ENCODE measurements around the gene NLRC5. TPM values are rescaled to one million over a fixed set of nuclear protein-coding genes. Genes with fewer than 3 reads are reported as not detected.
A peak's percentile ranks its signal among the peaks of the same experiment; 100 is the strongest.
"Not testable (repeated sequence)": the region's sequence is repeated elsewhere in the genome, so short reads cannot be mapped to it uniquely, and the experiment has no call there.

NLRC5 gene
- total RNA-seq, 1 experiment from 2014 or later, result 3.5 TPM

- DNase-seq (ENCODE audit: low read depth, low spot score), result no peak
- in situ Hi-C loops (cut with HindIII; ENCODE audit: low pct_unique_long_range_greater_than_20kb, low sequenced_read_pairs), result no loop called here
These were observed 105.6 kb downstream of the NLRC5 start for GRCh38 chr16:57094911-57095310.

- no peak for DNase-seq (ENCODE audit: low read depth, low spot score)
- in situ Hi-C loops (cut with HindIII; ENCODE audit: low pct_unique_long_range_greater_than_20kb, low sequenced_read_pairs), result no loop called here
These were observed 106.8 kb downstream of the NLRC5 start for GRCh38 chr16:57096192-57096591.

- no peak for DNase-seq (ENCODE audit: low read depth, low spot score)
- in situ Hi-C loops (cut with HindIII; ENCODE audit: low pct_unique_long_range_greater_than_20kb, low sequenced_read_pairs), result no loop called here
These were observed 107.4 kb downstream of the NLRC5 start for GRCh38 chr16:57096793-57097192.

- in situ Hi-C loops (cut with HindIII; ENCODE audit: low pct_unique_long_range_greater_than_20kb, low sequenced_read_pairs), result no loop called here
- DNase-seq (ENCODE audit: low read depth, low spot score), result no peak
These were observed 109.0 kb downstream of the NLRC5 start for GRCh38 chr16:57098188-57098841.

- DNase-seq (ENCODE audit: low read depth, low spot score); in situ Hi-C loops (cut with HindIII; ENCODE audit: low pct_unique_long_range_greater_than_20kb, low sequenced_read_pairs): not testable (repeated sequence)
These were observed 110.6 kb downstream of the NLRC5 start for GRCh38 chr16:57099965-57100364.

GRCh38 chr16:57100445-57100844 lies 111.1 kb downstream of the NLRC5 start:
- in situ Hi-C loops (cut with HindIII; ENCODE audit: low pct_unique_long_range_greater_than_20kb, low sequenced_read_pairs), result no loop called here

GRCh38 chr16:57102888-57103851 lies 113.8 kb downstream of the NLRC5 start:
- no peak for DNase-seq (ENCODE audit: low read depth, low spot score)
- in situ Hi-C loops (cut with HindIII; ENCODE audit: low pct_unique_long_range_greater_than_20kb, low sequenced_read_pairs), result no loop called here

More at GRCh38 chr16:57100445-57100844, 111.1 kb downstream of the NLRC5 start:
- DNase-seq (ENCODE audit: low read depth, low spot score), result no peak

- in situ Hi-C loops (cut with HindIII; ENCODE audit: low pct_unique_long_range_greater_than_20kb, low sequenced_read_pairs), result no loop called here
- no peak for DNase-seq (ENCODE audit: low read depth, low spot score)
These were observed 115.3 kb downstream of the NLRC5 start for GRCh38 chr16:57104706-57105105.

- DNase-seq (ENCODE audit: low read depth, low spot score), result no peak
- in situ Hi-C loops (cut with HindIII; ENCODE audit: low pct_unique_long_range_greater_than_20kb, low sequenced_read_pairs), result no loop called here
These were observed 115.8 kb downstream of the NLRC5 start for GRCh38 chr16:57105184-57105583.

- in situ Hi-C loops (cut with HindIII; ENCODE audit: low pct_unique_long_range_greater_than_20kb, low sequenced_read_pairs), result no loop called here
- DNase-seq (ENCODE audit: low read depth, low spot score), result no peak
These were observed 117.4 kb downstream of the NLRC5 start for GRCh38 chr16:57106767-57107166.

GRCh38 chr16:57107321-57107922 lies 118.1 kb downstream of the NLRC5 start:
- DNase-seq (ENCODE audit: low read depth, low spot score), result no peak
- in situ Hi-C loops (cut with HindIII; ENCODE audit: low pct_unique_long_range_greater_than_20kb, low sequenced_read_pairs), result no loop called here

GRCh38 chr16:57108432-57108831 lies 119.1 kb downstream of the NLRC5 start:
- in situ Hi-C loops (cut with HindIII; ENCODE audit: low pct_unique_long_range_greater_than_20kb, low sequenced_read_pairs), result no loop called here
- no peak for DNase-seq (ENCODE audit: low read depth, low spot score)

- in situ Hi-C loops (cut with HindIII; ENCODE audit: low pct_unique_long_range_greater_than_20kb, low sequenced_read_pairs); DNase-seq (ENCODE audit: low read depth, low spot score): not testable (repeated sequence)
These were observed 120.1 kb downstream of the NLRC5 start for GRCh38 chr16:57109259-57110105.

- in situ Hi-C loops (cut with HindIII; ENCODE audit: low pct_unique_long_range_greater_than_20kb, low sequenced_read_pairs), result no loop called here
- DNase-seq (ENCODE audit: low read depth, low spot score), result no peak
These were observed 121.6 kb downstream of the NLRC5 start for GRCh38 chr16:57110937-57111336.

GRCh38 chr16:57111420-57111819 lies 122.1 kb downstream of the NLRC5 start:
- DNase-seq (ENCODE audit: low read depth, low spot score), result no peak

GRCh38 chr16:57112403-57113041 lies 123.2 kb downstream of the NLRC5 start:
- DNase-seq (ENCODE audit: low read depth, low spot score), result no peak
- in situ Hi-C loops (cut with HindIII; ENCODE audit: low pct_unique_long_range_greater_than_20kb, low sequenced_read_pairs), result no loop called here

More at GRCh38 chr16:57111420-57111819, 122.1 kb downstream of the NLRC5 start:
- in situ Hi-C loops (cut with HindIII; ENCODE audit: low pct_unique_long_range_greater_than_20kb, low sequenced_read_pairs), result no loop called here

GRCh38 chr16:57113042-57113453 lies 123.7 kb downstream of the NLRC5 start:
- in situ Hi-C loops (cut with HindIII; ENCODE audit: low pct_unique_long_range_greater_than_20kb, low sequenced_read_pairs), result no loop called here
- DNase-seq (ENCODE audit: low read depth, low spot score), result peak; percentile 7

All from SK-MEL-5 (cell line).